Tibial nerve (tissue), 4 donors: ENCODE results near the gene MTURN.
"Not testable (repeated sequence)": the region's sequence is repeated elsewhere in the genome, so short reads cannot be mapped to it uniquely, and the experiment has no call there.

Source experiments
- CTCF ChIP-seq, 5 experiments: fragments of 200-600 bp in 3 of 5; fragments of 450-650 bp in 2 of 5; sonication (generic) in 3 of 5; IDR thresholded peaks; one replicate each; pipeline ENCODE4 v1.5.1; 2016 to 2019; ENCODE audit warnings: antibody characterized with exemption in 5 of 5, mild to moderate bottlenecking in 3 of 5, moderate library complexity in 2 of 5
- EP300 ChIP-seq, 2 donors: sonication (generic); formaldehyde crosslinking; IDR thresholded peaks; one replicate each; pipeline ENCODE4 v1.6.1; 2017; ENCODE audit warnings: antibody characterized with exemption in 2 of 2, mild to moderate bottlenecking in 1 of 2
- POLR2A ChIP-seq, 2 donors: fragments of 450-650 bp; IDR thresholded peaks; one replicate each; pipeline ENCODE4 v1.6.1; 2017; ENCODE audit warnings: antibody characterized with exemption in 2 of 2, mild to moderate bottlenecking in 2 of 2, moderate library complexity in 2 of 2

GRCh38 chr7:30098599-30098998 lies 36.2 kb upstream of the MTURN start:
- not testable (repeated sequence) for TF ChIP-seq CTCF, POLR2A, EP300 (IDR thresholded peaks at IDR 0.05)
